ENCODE data around the gene PPP1R3D. TPM values are rescaled to one million over a fixed set of nuclear protein-coding genes. Genes with fewer than 3 reads are reported as not detected.

Gene PPP1R3D
- total and polyA plus RNA-seq, 2 of the 8 experiments (the other 6 are each of a cell fraction or from before 2014, with no cell fraction given), result 1.4 to 3.9 TPM

- TF ChIP-seq SIX5 (IDR thresholded peaks at IDR 0.05; ENCODE audit: low read depth, low read length) (no peak), GABPA (IDR thresholded peaks at IDR 0.05; ENCODE audit: borderline replicate concordance, insufficient read depth, low read length) (no peak), CTBP2 (IDR thresholded peaks at IDR 0.05; ENCODE audit: borderline replicate concordance, insufficient read depth, insufficient read length, low read length) (no peak), SRF (IDR thresholded peaks at IDR 0.05; ENCODE audit: low read depth, low read length) (no peak), RAD21 (IDR thresholded peaks at IDR 0.05 in 1 of 2, conservative IDR thresholded peaks at IDR 0.05 in 1 of 2; ENCODE audit: low read depth in 2 of 2, low read length in 2 of 2) (no peak), RNF2 (IDR thresholded peaks at IDR 0.05; ENCODE audit: borderline replicate concordance, low read depth, low read length, missing control alignments, poor library complexity, severe bottlenecking) (peak; percentile 76), RXRA (IDR thresholded peaks at IDR 0.05; ENCODE audit: insufficient read depth, low read depth, low read length) (no peak), SIRT6 (IDR thresholded peaks at IDR 0.05; ENCODE audit: low read length) (no peak), TBP (IDR thresholded peaks at IDR 0.05; ENCODE audit: low read depth, low read length) (no peak), CBX8 (IDR thresholded peaks at IDR 0.05; ENCODE audit: borderline replicate concordance, low read depth, low read length) (no peak), ZNF274 (IDR thresholded peaks at IDR 0.05; ENCODE audit: borderline replicate concordance, extremely low read depth, low read length) (no peak), JUN (IDR thresholded peaks at IDR 0.05; ENCODE audit: low read depth, low read length) (no peak), SIN3A (conservative IDR thresholded peaks at IDR 0.05 in 1 of 2, IDR thresholded peaks at IDR 0.05 in 1 of 2; ENCODE audit: low read depth in 1 of 2, low read length in 2 of 2) (no peak), POU5F1 (IDR thresholded peaks at IDR 0.05; ENCODE audit: low read depth, low read length) (no peak), EZH2 (IDR thresholded peaks at IDR 0.05; ENCODE audit: low read depth, low read length, severe bottlenecking) (no peak), E2F6 (IDR thresholded peaks at IDR 0.05) (peak; percentile 99), CREB1 (IDR thresholded peaks at IDR 0.05) (no peak), GTF2F1 (IDR thresholded peaks at IDR 0.05; ENCODE audit: borderline replicate concordance, low read depth, low read length) (peak; percentile 31; the same call in 1 of the 2 replicates), NRF1 (IDR thresholded peaks at IDR 0.05; ENCODE audit: low read depth, low read length) (no peak), TCF12 (IDR thresholded peaks at IDR 0.05; ENCODE audit: low read depth, low read length) (no peak)
Observed at GRCh38 chr20:59939052-59939878, 840 bp downstream of the PPP1R3D start (continued).

Measured in H1 (cell line).